GM12865 (cell line): ENCODE measurements around the gene TBCD.
A peak's percentile ranks its signal among the peaks of the same experiment; 100 is the strongest.

Experiments
- DNase-seq: peaks from one replicate; pipeline ENCODE4 v3.0.0; 2010; ENCODE audit warnings: low read depth
- H3K4me3 ChIP-seq: 2 replicates; pipeline ENCODE4 v1.5.1; 2011; ENCODE audit warnings: mild to moderate bottlenecking, low read depth, low read length, control low read depth
- CTCF ChIP-seq: IDR thresholded peaks from 2 replicates; pipeline ENCODE4 v1.5.1; 2011; ENCODE audit warnings: low read length, control low read depth, low read depth, inconsistent platforms; ENCODE audit not compliant: insufficient read depth; ENCODE audit errors: missing control alignments

TBCD gene

GRCh38 chr17:82860606-82861392 is 108.9 kb downstream of the TBCD start:
- peak overlapping the region; percentile 35 for H3K4me3 ChIP-seq
- no peak for TF ChIP-seq CTCF
- DNase-seq: no peak

DNA sequence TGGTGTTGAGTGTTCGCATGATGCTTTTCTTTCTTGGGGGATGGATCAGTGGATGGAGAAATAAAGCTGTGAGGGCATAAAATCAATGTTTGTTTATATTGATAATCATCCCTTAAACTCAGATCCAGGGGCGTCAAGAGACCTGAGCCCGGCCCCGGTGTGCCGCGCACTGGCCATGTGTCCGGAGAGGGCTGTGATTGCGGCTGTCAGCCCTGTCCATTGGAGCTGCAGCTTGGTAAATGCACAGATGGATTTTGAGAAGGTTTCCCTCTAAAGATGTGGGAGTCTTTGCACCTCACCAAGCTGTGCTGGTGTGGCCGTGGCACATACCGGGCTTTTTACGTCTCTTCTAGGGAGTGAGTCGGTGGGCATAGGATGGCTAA is 109.5 kb downstream of the TBCD start:
- TF ChIP-seq CTCF: no peak
- no peak for DNase-seq
- peak overlapping the region; percentile 35 for H3K4me3 ChIP-seq

- no peak for TF ChIP-seq CTCF
- no peak overlapping the region for H3K4me3 ChIP-seq
These were observed 110.3 kb downstream of the TBCD start for GRCh38 chr17:82862191-82862590.

GRCh38 chr17:82862737-82863382 is 111.0 kb downstream of the TBCD start:
- H3K4me3 ChIP-seq: no peak overlapping the region
- no peak for DNase-seq
- TF ChIP-seq CTCF: no peak

More at GRCh38 chr17:82862191-82862590, 110.3 kb downstream of the TBCD start:
- no peak for DNase-seq

GRCh38 chr17:82863383-82863940 is 111.6 kb downstream of the TBCD start:
- TF ChIP-seq CTCF: no peak
- peak overlapping the region; percentile 2; the same call in 1 of the 2 replicates for H3K4me3 ChIP-seq

GRCh38 chr17:82863941-82864712 is 112.3 kb downstream of the TBCD start:
- H3K4me3 ChIP-seq: peak overlapping the region; percentile 64
- no peak for TF ChIP-seq CTCF
- DNase-seq: peak; percentile 97

More at GRCh38 chr17:82863383-82863940, 111.6 kb downstream of the TBCD start:
- DNase-seq: no peak
